ENCODE measurements around the gene C1orf210.

C1orf210 gene

GRCh38 chr1:43315963-43316737 is 30.8 kb upstream of the C1orf210 start:
- no peak overlapping the region for H3K27ac Mint-ChIP-seq
- H3K36me3 Mint-ChIP-seq, result no peaks in the 10 kb centered on the region
- H3K4me3 Mint-ChIP-seq, result no peak overlapping the region
- no peaks in the 10 kb centered on the region for H3K9me3 Mint-ChIP-seq
- no peaks in the 10 kb centered on the region for H3K27me3 Mint-ChIP-seq
- H3K4me1 Mint-ChIP-seq, result no peaks in the 10 kb centered on the region

GRCh38 chr1:43315481-43315880 is 30.1 kb upstream of the C1orf210 start:
- Mint-ChIP-seq H3K27ac (no peak overlapping the region), H3K4me1 (no peaks in the 10 kb centered on the region), H3K9me3 (no peaks in the 10 kb centered on the region), H3K36me3 (no peaks in the 10 kb centered on the region), H3K4me3 (no peak overlapping the region), H3K27me3 (no peaks in the 10 kb centered on the region)

GRCh38 chr1:43314233-43314632 is 28.9 kb upstream of the C1orf210 start:
- Mint-ChIP-seq H3K27ac (no peak overlapping the region), H3K27me3 (no peaks in the 10 kb centered on the region), H3K36me3 (no peaks in the 10 kb centered on the region), H3K9me3 (no peaks in the 10 kb centered on the region), H3K4me3 (no peak overlapping the region), H3K4me1 (no peaks in the 10 kb centered on the region)

GRCh38 chr1:43313771-43314170 is 28.4 kb upstream of the C1orf210 start:
- Mint-ChIP-seq H3K36me3 (no peaks in the 10 kb centered on the region), H3K27me3 (no peaks in the 10 kb centered on the region), H3K27ac (no peak overlapping the region), H3K9me3 (no peaks in the 10 kb centered on the region), H3K4me3 (no peak overlapping the region), H3K4me1 (no peaks in the 10 kb centered on the region)

- Mint-ChIP-seq H3K27me3 (no peaks in the 10 kb centered on the region), H3K27ac (no peak overlapping the region), H3K4me3 (no peak overlapping the region), H3K4me1 (no peaks in the 10 kb centered on the region), H3K36me3 (no peaks in the 10 kb centered on the region), H3K9me3 (no peaks in the 10 kb centered on the region)
Measured at GRCh38 chr1:43312663-43313515, 27.5 kb upstream of the C1orf210 start.

GRCh38 chr1:43312212-43312623 is 26.8 kb upstream of the C1orf210 start:
- H3K27me3 Mint-ChIP-seq, result no peaks in the 10 kb centered on the region
- no peaks in the 10 kb centered on the region for H3K4me1 Mint-ChIP-seq
- H3K9me3 Mint-ChIP-seq, result no peaks in the 10 kb centered on the region
- H3K36me3 Mint-ChIP-seq, result no peaks in the 10 kb centered on the region
- no peak overlapping the region for H3K4me3 Mint-ChIP-seq
- H3K27ac Mint-ChIP-seq, result no peak overlapping the region

GRCh38 chr1:43311521-43311920 is 26.1 kb upstream of the C1orf210 start:
- Mint-ChIP-seq H3K4me1 (no peaks in the 10 kb centered on the region), H3K36me3 (no peaks in the 10 kb centered on the region), H3K9me3 (no peaks in the 10 kb centered on the region)

GRCh38 chr1:43309405-43310025 is 24.1 kb upstream of the C1orf210 start:
- Mint-ChIP-seq H3K4me1 (no peaks in the 10 kb centered on the region), H3K4me3 (no peak overlapping the region), H3K9me3 (no peaks in the 10 kb centered on the region), H3K27ac (no peak overlapping the region), H3K36me3 (no peaks in the 10 kb centered on the region), H3K27me3 (no peaks in the 10 kb centered on the region)

More at GRCh38 chr1:43311521-43311920, 26.1 kb upstream of the C1orf210 start:
- no peak overlapping the region for H3K4me3 Mint-ChIP-seq
- no peak overlapping the region for H3K27ac Mint-ChIP-seq
- no peaks in the 10 kb centered on the region for H3K27me3 Mint-ChIP-seq

GRCh38 chr1:43308635-43309404 is 23.4 kb upstream of the C1orf210 start:
- Mint-ChIP-seq H3K36me3 (no peaks in the 10 kb centered on the region), H3K9me3 (no peaks in the 10 kb centered on the region), H3K4me1 (no peaks in the 10 kb centered on the region), H3K4me3 (no peak overlapping the region), H3K27me3 (no peaks in the 10 kb centered on the region), H3K27ac (no peak overlapping the region)

- Mint-ChIP-seq H3K27ac (no peak overlapping the region), H3K9me3 (no peaks in the 10 kb centered on the region), H3K4me1 (no peaks in the 10 kb centered on the region), H3K4me3 (no peak overlapping the region), H3K36me3 (no peaks in the 10 kb centered on the region), H3K27me3 (no peaks in the 10 kb centered on the region)
Measured at GRCh38 chr1:43307458-43308158, 22.2 kb upstream of the C1orf210 start.

GRCh38 chr1:43306688-43307457 is 21.5 kb upstream of the C1orf210 start:
- H3K4me1 Mint-ChIP-seq, result no peaks in the 10 kb centered on the region
- H3K36me3 Mint-ChIP-seq, result no peaks in the 10 kb centered on the region
- no peaks in the 10 kb centered on the region for H3K27me3 Mint-ChIP-seq
- no peak overlapping the region for H3K4me3 Mint-ChIP-seq
- H3K9me3 Mint-ChIP-seq, result no peaks in the 10 kb centered on the region
- H3K27ac Mint-ChIP-seq, result no peak overlapping the region

GRCh38 chr1:43305926-43306687 is 20.7 kb upstream of the C1orf210 start:
- H3K36me3 Mint-ChIP-seq, result no peaks in the 10 kb centered on the region
- no peak overlapping the region for H3K4me3 Mint-ChIP-seq
- H3K9me3 Mint-ChIP-seq, result no peaks in the 10 kb centered on the region
- no peak overlapping the region for H3K27ac Mint-ChIP-seq
- H3K4me1 Mint-ChIP-seq, result no peaks in the 10 kb centered on the region
- H3K27me3 Mint-ChIP-seq, result no peaks in the 10 kb centered on the region

- Mint-ChIP-seq H3K4me1 (no peaks in the 10 kb centered on the region), H3K27ac (no peak overlapping the region), H3K4me3 (no peak overlapping the region), H3K36me3 (no peaks in the 10 kb centered on the region), H3K27me3 (no peaks in the 10 kb centered on the region), H3K9me3 (no peaks in the 10 kb centered on the region)
Measured at GRCh38 chr1:43305461-43305860, 20.1 kb upstream of the C1orf210 start.

Measured in activated naive CD4-positive, alpha-beta T cell treated with anti-CD3 and anti-CD28 coated beads, Interleukin-2, amount 50 U/mL, for 24 hours (primary cell).